Measurements from ENCODE around the gene ASPSCR1.
A peak's percentile ranks its signal among the peaks of the same experiment; 100 is the strongest.

- TF ChIP-seq CTCF (IDR thresholded peaks at IDR 0.05) (no peak), POLR2A (IDR thresholded peaks at IDR 0.05) (peak in 1 of 2 donors; percentile 50), POLR2AphosphoS5 (IDR thresholded peaks at IDR 0.05) (peak in 2 of 3 donors; percentile 26 to 88), EP300 (IDR thresholded peaks at IDR 0.05) (no peak)
Measured at GRCh38 chr17:82065638-82066303, 88.3 kb downstream of the ASPSCR1 start, which contains the start of gene DUS1L.
